Stimulated activated CD4-positive, alpha-beta T cell treated with anti-CD3 and anti-CD28 coated beads, Interleukin-4, amount 100 ng/mL, for 48 hours (primary cell): ENCODE measurements around the gene TICRR.
"Not testable (repeated sequence)": the region's sequence is repeated elsewhere in the genome, so short reads cannot be mapped to it uniquely, and the experiment has no call there.

Experiments
- DNase-seq, 2 donors: peaks; one replicate each; pipeline ENCODE4 v3.0.0-alpha.2; 2020; ENCODE audit warnings: low read depth in 2 of 2

The TICRR gene

DNA sequence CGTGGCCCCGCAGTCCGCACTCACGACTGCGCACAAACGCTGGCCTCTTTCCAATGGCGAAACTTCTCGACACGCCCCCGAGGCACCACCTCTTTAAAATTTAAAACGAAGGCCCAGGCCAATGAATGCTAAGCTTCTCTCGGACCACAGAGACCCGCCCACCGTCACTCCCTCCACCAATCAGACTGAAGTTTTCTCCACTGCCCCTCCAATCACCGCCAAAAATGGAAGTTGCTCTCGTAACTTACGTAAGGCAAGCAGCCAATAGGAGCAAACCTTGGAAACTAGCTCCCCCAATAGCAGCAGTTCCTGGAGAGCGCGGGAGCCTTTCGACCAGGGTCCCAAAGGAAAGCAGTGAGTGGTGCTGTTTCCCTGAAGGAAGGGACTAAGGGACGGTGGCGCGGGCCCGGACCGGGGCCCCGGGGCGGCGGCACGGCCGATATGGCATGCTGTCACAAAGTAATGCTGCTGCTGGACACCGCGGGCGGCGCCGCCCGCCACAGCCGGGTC, at the start of gene TICRR:
Gene TICRR (plus strand): TSS at position 324 of the 510 bp plus-strand sequence. CDS start 118 bp downstream, at position 442.
- DNase-seq = peak; percentile 84 to 92

- no peak for DNase-seq
Observed at GRCh38 chr15:89526181-89526580, 49.1 kb upstream of the TICRR start.

DNA sequence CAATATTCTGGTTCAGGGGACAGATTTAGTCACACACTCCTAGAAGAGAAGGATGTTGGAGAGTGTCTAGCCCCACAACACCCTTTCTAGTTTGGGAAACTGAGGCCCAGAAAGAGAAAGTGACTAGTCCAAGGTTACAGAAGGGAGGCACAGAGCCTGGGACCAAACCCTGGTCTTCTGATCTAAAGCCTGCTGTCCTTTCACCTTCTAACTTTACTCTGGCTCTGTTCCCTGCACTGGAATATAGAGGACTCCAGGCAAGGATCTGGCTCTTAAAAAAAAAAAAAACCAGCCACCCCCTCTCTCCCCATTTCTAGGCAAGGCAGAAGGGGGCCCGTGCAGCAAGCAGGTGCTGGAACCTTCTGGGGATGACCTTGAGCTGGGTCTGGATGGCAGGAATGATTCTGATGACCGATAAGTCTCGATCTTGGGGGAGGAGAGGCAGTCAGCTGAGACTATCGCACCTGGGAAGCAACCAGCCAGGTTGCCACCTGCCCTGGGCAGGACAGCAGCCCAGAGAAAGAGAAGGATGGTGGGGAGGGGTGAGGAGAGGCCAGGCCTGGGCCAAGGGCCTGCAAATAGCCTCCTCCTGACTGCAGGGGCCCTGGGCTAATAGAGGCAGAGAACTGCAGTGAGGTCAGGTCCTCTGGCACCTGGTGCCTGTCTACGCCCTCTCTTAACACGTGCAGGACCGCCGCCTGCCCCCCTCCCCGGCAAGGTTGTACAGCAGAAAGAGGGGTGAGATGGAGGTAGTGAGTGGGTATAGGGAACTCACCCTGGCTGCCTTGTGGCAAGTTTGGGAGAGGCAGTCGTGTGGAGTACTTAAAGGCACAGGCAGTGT, 48.4 kb upstream of the TICRR start:
- no peak for DNase-seq

GRCh38 chr15:89528757-89529352, 46.4 kb upstream of the TICRR start:
- no peak for DNase-seq

- no peak for DNase-seq
Observed at GRCh38 chr15:89530976-89531375, 44.3 kb upstream of the TICRR start.

- no peak for DNase-seq
Observed at GRCh38 chr15:89531796-89532537, 43.3 kb upstream of the TICRR start.

DNA sequence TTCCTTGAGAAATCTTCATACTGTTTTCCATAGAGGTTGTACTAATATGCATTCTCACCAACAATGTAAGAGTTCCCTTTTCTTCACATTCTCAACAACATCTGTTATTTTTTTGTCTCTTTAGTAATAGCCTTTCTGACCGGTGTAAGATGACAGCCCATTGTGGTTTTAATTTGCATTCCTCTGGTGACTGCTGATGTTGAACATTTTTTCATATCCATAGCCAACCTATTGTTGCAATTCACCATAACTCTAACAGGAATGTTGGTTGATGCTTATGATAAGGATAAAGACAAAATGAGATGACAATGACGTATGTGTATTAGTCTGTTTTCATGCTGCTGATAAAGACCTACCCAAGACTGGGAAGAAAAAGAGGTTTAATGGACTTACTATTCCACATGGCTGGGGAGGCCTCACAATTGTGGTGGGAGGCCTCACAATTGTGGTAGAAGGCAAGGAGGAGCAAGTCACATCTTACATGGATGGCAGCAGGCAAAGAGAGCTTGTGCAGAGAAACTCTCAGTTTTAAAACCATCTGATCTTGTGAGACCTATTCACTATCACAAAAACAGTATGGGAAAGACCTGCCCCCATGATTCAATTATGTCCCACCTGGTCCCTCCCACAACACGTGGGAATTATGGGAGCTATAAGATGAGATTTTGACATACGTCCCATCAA, 41.3 kb upstream of the TICRR start:
- DNase-seq = no peak

GRCh38 chr15:89539027-89539426, 36.2 kb upstream of the TICRR start:
- no peak for DNase-seq

DNA sequence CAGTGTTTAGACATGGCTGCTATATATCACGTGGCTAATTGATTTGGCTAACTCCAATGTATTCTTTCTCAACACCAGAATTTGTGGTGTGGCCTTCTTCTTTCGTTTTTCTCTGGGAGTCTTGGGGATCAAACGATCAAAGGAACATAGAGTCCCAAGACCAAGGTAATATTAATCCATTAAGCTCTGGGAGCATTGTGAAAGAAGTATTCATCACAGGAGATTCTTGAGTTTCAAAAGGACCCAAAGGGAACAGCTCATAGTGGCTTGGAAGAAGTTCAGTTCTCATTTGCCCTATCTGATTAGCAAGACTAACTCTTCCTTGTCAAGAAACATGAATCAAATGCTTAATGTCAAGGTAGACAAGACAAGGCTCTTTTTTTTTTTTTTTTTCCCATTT, 32.9 kb upstream of the TICRR start:
- no peak for DNase-seq

DNA sequence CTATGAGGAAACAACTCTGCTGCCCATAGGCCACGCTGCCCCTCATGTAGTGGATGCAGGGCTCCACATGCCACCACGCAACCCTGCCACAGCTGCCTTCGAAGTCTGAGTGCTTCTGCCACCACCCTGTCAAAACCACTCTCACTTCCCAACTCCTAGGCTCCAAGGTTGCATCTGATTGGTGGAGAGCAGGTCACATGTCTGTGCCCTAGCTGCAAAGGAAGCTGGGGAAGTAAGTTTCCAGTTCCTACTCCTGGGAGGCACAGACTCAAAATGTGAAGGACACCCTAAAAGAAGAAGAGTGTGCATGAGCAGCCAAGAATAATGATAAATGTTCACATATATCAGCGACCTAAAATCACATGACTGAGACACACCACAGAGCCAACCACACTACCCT, 31.9 kb upstream of the TICRR start:
- no peak for DNase-seq

DNA sequence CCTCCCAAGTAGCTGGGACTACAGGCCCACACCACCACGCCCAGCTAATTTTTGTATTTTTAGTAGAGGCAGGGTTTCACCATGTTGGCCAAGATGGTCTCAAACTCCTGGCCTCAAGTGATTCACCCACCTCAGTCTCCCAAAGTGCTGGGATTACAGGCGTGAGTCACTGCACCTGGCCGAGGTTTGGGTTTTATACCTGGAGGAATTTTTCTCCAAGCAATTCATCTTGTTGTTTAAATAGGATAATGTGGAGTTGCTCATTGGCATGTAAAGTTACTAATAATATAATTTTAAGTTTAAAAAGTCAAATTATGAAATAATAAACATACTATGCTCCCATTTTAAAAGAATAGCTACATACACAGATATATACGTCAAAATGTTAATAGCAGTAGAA, 26.1 kb upstream of the TICRR start:
- not testable (repeated sequence) for DNase-seq

GRCh38 chr15:89550427-89550826, 24.8 kb upstream of the TICRR start:
- DNase-seq = no peak

GRCh38 chr15:89551550-89551949, 23.7 kb upstream of the TICRR start:
- no peak for DNase-seq

DNA sequence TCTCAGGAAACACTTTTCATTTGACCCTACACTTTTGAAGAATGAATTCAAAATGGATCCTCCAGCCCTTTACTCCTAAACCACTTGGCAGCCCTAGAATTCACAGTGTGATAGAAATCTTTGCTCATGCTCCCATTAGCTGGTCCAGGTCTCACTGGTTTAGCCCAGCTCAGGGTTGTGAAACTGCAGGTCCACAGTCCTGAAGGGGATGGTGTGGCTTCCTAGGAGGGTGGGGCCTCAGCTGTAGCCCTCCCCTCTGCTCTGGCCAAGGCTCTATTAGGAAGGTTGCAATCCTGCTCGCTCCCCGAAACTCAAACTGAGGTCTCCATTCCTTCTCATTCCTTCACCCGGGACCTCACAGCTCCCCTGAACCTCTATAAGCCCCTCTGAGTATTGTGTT, 21.6 kb upstream of the TICRR start:
- DNase-seq = no peak

DNA sequence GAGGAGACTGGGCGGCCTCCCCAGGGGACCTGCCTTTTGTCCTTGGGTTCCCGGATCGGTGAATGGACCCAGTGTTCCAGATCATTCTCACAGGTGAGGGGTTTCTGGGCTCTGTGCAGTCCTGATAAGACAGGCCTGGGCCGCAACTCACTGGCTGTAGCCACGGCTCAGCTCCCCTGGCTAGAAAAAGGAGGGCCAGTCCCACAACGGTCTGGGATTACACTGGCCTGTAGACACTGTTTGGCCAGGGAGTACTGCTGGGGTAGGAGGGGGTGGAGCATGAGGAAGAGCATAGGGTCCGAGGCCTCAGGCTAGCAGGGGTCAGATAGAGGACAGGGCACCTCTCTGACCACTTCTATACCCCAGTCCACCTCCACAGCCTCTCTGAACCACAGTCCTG, 21.0 kb upstream of the TICRR start:
- DNase-seq = no peak

GRCh38 chr15:89555768-89556167, 19.5 kb upstream of the TICRR start:
- DNase-seq = no peak

DNA sequence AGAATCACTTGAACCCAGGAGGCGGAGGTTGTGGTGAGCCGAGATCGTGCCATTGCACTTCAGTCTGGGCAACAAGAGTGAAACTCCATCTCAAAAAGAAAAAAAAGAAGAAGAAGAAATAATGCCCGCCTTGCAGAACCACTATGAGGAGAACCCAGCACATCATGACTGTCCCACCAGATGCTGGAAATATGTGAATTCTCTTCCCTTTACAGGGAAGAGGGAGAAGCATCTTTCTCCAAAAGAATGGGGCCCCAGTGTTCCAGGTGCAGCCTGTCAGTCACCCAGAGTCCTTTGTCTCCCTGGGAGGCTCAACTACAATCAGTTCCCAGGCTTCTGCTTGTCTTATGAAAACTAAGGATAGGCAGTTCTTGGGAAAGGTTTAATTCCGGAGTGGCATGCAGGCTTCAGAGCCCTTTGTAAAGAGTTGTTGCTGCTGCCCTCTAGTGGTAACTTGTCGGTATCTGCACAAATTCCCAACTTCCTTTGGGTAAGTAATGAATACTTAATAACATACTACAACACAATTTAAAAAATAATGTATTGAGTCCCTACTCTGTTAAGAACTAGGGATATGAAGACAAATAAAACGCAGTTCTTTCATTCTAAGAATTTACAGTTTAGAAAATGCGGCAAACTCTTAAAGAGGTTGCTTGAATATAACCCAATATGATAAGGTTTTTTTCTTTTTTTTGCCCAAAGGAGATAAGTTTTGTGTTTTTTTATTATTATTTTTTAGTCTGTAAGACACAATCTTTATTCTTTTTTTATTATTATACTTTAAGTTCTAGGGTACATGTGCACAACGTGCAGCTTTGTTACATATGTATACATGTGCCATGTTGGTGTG, 18.6 kb upstream of the TICRR start:
- peak; percentile 15 to 28 for DNase-seq

- DNase-seq = no peak
Observed at GRCh38 chr15:89559769-89560264, 15.5 kb upstream of the TICRR start.

DNA sequence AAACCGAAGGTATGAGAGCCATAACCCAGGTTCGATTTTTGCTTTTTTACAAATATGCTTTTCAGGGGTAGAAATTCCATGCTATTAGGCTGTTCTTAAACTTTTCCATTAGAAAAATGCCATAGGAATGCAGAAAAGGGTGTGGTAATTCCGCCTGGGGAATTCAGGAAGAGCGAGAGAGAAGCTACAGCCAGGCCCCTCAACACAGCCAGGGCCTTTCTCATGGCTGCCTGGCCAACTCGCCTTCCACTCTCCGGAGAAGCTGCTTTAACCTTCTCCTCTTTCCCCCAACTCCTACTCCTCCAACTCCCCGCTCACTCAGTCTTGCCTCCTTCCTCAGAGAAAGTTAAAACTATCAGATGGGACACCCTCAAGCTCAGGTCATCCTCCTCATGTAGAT, 9.1 kb upstream of the TICRR start:
- DNase-seq = no peak

GRCh38 chr15:89566621-89567294, 8.5 kb upstream of the TICRR start:
- DNase-seq = no peak
